ENCODE measurements around the gene SKA2.
"Not testable (repeated sequence)": the region's sequence is repeated elsewhere in the genome, so short reads cannot be mapped to it uniquely, and the experiment has no call there.

The SKA2 gene

DNA sequence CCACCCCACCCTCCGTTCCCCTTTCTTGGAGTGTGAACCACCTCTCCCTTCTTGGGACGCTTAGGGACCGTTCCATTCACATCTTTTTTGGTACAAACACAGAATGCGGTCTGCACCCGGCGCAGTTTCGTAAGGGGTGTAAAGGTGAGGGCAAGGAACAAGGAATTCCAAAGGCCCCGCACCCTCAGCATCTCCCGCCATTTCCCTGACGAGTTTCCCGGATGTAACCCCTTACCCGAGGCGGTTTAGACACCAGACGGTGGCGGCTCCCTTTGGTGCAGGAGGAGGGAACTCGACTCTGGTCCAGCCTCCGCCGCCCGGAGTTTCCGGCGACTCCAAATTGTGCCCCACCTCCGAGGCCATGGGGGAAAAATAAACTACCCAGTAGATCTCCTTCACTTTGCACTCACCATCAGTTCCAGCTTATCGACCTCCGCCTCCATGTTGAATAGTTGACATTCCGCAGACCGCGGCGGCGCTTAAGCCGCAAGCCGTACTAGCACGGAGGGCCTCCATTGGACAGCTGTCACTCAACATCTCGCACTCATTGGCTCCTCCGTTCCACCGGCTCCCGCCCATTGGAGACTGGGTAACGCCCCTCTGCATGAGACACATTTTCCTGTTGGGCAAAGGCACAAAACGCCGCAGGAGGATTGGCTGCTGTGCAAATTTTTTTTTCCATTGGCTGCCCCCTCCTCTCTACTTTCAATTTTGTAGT lies at the start of gene SKA2:
Gene SKA2, minus strand, starts transcription at position 466 of the 718 bp plus-strand sequence. Its CDS starts 23 bp downstream, at position 443.
- DNase-seq (ENCODE audit: low read depth): peak; percentile 98

DNA sequence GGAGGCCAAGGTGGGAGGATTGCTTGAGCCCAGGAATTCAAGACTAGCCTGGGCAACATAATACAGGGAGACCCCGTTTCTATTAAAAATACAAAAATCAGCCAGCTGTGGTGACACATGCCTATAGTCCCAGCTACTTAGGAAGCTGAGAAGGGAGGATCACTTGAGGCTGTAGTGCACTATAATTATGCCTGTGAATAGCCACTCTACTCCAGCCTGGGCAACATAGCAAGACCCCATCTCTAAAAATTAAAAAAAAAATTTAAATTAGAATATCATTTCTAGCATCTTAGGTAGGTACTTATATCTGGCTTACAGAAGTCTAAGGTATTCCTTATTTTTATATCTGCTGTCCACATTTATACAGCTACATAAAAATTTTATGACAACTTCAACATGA lies 47.3 kb upstream of the SKA2 start:
- no peak for DNase-seq (ENCODE audit: low read depth)

DNA sequence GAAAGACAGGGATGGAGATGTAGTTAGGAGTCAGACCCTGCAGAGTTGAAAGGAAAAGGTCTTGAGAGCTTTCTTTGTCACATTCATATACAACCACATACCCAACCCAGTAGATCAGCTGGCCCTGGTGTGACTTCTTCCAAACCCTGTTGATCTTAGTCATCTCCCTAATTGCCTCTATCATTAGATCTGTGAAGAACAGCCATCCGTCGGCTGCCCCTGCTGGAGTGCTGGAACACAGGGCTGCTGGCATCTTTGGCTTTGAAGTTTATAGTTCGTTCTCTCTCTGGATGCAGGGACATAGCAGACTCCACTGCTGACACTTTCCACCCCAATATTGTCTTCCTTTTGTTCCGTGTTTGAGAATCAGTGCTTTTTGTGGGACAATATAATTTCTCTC lies 44.4 kb upstream of the SKA2 start:
- DNase-seq (ENCODE audit: low read depth): no peak

DNA sequence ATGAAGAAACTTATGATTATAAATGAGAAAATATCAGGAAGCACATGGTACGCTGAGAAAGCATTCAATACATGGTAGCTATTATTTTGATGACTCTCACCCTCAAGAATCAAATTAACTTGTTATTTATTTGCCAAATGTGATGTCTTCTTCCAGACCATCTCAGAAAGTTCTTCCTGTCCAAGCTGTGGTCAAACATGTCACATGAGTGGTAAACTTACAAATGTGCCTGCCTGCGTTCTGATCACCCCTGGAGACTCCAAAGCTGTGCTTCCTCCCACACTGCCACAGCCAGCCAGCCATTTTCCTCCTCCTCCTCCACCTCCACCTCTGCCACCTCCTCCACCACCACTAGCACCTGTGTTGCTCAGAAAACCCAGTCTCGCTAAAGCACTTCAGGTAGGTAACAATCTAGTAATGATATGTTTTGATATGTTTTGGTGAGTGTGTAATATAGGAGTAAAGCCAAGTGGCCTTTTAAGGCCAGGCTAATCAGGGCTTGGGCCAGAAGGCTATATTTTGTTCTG lies 38.4 kb upstream of the SKA2 start:
- no peak for DNase-seq (ENCODE audit: low read depth)

DNA sequence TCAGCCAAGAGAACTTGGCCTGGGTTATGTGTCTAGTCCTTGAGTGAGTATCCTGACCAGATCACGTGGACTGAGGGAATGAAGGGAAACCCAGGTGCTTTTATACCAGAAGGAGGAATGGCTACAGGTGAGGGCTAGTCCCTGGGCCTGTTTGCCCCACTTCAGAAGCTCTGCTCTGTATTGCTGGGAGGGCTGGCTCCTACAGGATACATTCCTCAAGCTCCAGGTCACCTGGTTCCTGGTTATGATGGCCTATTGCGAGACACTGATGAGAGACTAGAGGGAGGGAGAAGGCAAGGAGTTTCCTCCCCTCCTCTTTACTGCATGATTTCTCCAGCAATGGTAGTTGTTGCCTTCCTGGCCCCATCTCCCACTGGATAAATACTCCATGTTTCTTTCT lies 35.8 kb upstream of the SKA2 start:
- DNase-seq (ENCODE audit: low read depth): no peak

DNA sequence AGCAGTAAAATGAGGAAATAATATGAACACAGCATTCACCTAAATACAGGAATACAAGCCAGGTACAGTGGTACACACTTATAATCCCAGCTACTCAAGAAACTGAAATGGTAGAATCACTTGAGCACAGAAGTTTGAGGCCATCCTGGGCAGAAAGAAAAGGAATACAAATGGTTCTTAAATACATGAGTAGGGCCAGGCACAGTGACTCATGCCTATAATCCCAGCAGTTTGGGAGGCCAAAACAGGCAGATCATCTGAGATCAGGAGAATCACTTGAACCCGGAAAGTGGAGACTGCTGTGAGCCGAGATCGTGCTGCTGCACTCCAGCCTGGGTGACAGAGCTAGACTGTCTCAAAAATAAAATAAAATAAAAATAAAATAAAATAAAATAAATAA lies 31.9 kb upstream of the SKA2 start:
- no peak for DNase-seq (ENCODE audit: low read depth)

- no peak for DNase-seq (ENCODE audit: low read depth)
These were observed 31.0 kb upstream of the SKA2 start for GRCh38 chr17:59185997-59186396.

GRCh38 chr17:59181481-59181880 lies 26.5 kb upstream of the SKA2 start:
- no peak for DNase-seq (ENCODE audit: low read depth)

DNA sequence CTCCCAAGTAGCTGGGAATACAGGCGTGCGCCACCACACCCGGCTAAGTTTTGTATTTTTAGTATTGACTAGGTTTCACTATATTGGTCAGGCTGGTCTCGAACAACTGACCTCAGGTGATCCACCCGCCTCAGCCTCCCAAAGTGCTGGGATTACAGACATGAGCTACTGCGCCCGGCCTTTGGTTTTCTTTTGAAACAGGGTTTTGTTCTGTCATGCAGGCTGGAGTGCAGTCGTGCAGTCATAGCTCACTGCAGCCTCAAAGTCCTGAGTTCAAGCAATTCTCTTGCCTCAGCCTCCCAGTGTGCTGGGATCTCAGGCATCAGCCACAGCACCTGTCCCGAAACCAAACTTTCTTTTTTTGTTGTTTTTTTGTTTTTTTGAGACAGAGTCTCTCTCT lies 25.6 kb upstream of the SKA2 start:
- DNase-seq (ENCODE audit: low read depth): no peak

- DNase-seq (ENCODE audit: low read depth): not testable (repeated sequence)
These were observed 24.6 kb upstream of the SKA2 start for GRCh38 chr17:59179601-59180000.

GRCh38 chr17:59178266-59178985 lies 23.4 kb upstream of the SKA2 start:
- no peak for DNase-seq (ENCODE audit: low read depth)

DNA sequence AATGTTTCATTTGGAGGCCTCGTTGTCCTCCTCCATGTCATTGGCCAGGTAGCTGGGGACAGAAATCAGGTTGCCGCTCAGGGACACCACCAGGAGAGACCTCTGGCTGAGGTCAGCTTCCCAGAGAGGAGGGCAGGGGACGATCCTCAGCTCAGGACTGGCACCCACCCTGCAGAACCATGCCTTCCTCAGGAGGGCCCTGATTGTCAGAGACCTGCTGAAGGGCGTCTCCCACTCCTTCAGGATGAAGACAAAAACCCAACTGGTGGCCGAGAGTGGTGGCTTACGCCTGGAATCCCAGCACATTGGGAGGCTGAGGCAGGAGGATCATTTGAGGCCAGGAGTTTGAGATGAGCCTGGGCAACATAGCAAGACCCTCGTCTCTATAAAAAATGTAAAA lies 20.1 kb upstream of the SKA2 start:
- no peak for DNase-seq (ENCODE audit: low read depth)

GRCh38 chr17:59174671-59175070 lies 19.7 kb upstream of the SKA2 start:
- DNase-seq (ENCODE audit: low read depth): no peak

DNA sequence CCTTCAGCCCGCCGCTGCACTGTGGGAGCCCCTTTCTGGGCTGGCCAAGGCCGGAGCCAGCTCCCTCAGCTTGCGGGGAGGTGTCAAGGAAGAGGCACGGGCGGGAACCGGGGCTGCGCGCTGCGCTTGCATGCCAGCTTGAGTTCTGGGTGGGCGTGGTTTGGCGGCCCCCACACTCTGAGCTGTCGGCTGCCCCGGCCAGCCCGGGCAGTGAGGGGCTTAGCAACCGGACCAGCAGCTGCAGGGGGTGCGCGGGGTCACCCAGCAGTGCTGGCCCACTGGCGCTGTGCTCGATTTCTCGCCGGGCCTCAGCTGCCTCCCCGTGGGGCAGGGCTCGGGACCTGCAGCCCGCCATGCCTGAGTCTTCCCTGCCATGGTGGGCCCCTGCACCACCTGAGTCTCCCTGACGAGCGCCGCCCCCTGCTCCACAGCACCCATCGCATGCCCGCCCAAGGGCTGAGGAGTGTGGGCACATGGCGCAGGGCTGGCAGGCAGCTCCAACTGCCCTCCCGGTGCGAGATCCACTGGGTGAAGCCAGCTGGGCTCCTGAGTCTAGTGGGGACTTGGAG lies 17.5 kb upstream of the SKA2 start:
- DNase-seq (ENCODE audit: low read depth): no peak

DNA sequence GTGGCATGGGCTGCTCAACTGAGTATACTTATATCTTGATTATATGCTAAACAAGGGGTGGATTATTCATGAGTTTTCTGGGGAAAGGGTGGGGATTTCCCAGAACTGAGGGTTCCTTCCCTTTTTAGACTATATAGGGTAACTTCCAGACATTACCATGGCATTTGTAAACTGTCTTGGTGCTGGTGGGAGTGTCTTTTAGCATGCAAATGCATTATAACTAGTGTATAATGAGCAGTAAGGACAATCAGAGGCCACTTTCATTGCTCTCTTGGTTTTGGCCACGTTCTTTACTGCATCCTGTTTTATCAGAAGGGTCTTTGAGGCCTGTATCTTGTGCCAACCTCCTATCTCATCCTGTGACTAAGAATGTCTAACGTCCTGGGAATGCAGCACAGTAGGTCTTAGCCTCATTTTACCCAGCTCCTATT lies 12.6 kb upstream of the SKA2 start:
- DNase-seq (ENCODE audit: low read depth): no peak

DNA sequence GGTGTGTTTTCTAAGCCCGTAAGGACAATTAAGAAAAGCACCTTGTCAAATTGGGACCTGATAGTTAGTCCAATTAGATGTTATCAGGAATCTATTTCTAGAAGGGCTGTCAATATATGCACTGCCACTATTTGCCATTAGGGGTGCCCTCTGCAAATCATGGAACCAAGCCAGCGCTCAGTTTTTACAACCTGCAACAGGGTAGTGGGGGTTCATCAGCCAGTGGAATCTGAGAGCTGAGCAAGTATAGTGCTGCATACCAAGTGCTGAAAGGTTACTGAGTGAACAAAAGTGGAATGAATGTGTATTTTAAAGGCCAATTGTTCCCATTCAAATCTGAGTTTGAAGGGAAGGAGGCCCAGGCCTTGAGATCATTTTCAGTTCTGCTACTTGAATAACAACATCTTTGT lies 11.0 kb upstream of the SKA2 start:
- DNase-seq (ENCODE audit: low read depth): peak; percentile 11

DNA sequence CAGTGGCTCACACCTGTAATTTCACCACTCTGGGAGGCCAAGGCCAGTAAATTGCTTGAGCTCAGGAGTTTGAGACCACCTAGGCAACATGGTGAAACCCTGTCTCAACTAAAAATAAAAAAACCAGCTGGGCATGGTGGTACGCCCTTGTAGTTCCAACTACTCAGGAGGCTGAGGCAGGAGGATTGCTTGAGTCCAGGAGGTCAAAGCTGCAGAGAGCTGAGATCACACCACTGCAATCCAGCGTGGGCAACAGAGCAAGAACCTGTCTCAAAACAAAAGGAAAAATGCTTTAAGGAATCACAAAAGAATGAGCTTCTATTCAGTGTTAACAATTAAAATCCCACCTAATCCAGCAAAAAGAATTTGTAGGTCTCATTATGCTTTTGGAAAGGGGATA lies 6.5 kb upstream of the SKA2 start:
- no peak for DNase-seq (ENCODE audit: low read depth)

GRCh38 chr17:59160157-59161025 lies 5.4 kb upstream of the SKA2 start:
- DNase-seq (ENCODE audit: low read depth): no peak

DNA sequence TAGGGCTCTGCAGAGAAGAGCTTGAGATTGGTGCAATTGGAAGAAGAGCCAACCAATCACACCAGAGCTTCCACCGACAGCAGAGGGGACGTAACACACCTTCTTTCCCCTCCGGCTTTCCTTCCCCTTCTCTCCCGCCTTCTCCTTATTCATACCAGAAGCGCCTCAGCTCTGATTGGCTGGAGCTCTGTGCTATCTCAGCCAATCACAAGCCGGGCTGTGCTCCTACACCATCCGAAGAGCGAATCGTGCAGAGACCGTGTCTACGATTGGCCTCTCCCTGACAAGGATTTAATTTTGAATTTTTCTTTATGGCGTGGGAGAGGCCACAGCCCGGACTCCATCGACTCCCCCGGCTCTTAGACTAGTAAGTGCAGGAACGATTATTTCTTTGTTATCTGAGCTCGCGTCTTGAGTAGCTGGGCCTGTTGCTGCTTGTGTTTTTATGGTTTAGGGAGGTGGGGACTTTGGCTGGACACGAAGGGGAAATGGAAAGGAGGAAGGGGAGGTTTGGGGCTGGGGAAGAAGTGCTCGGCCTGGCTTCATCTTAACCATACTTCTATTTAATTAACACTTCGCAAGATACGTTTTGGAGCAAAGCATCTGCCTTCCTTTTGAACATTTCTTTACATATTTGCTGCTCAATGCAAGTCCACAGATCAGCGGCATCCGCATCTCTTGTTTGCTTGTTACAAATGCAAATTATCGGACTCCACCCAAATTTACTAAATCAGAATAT lies 622 bp upstream of the SKA2 start, which contains the start of gene PRR11:
Gene PRR11, plus strand, starts transcription at position 308 of the 739 bp plus-strand sequence. CDS start 14,007 bp downstream, outside the sequence.
- peak; percentile 88 for DNase-seq (ENCODE audit: low read depth)

DNA sequence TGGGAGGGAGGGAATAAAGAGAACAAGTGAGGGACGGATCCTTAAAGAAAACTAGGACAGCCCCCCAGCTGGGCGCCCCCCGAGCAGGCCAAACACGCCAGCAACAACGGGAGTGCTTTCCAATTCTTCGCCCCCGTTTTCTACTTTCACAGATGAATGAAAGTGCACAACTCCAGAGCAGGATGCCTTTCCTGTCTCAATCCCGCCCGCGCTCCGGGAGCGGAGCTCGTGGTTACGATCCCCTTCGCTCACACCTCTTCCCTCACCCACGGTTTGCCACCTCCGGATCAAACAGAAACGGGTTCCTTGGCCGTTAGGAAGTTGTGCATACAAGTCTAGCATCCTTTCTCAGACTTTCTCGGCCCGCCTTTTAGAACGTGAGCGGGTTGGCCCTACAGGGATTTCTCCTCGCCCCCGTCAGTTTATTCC lies 680 bp downstream of the SKA2 start:
- DNase-seq (ENCODE audit: low read depth): peak; percentile 31

GRCh38 chr17:59152925-59153324 lies 2.1 kb downstream of the SKA2 start:
- no peak for DNase-seq (ENCODE audit: low read depth)
